8988T (cell line): ENCODE data around the gene USP1.
A peak's percentile ranks its signal among the peaks of the same experiment; 100 is the strongest.

Experiments used
- DNase-seq: peaks from one replicate; pipeline ENCODE4 v3.0.0; 2011

USP1 gene, protein sequence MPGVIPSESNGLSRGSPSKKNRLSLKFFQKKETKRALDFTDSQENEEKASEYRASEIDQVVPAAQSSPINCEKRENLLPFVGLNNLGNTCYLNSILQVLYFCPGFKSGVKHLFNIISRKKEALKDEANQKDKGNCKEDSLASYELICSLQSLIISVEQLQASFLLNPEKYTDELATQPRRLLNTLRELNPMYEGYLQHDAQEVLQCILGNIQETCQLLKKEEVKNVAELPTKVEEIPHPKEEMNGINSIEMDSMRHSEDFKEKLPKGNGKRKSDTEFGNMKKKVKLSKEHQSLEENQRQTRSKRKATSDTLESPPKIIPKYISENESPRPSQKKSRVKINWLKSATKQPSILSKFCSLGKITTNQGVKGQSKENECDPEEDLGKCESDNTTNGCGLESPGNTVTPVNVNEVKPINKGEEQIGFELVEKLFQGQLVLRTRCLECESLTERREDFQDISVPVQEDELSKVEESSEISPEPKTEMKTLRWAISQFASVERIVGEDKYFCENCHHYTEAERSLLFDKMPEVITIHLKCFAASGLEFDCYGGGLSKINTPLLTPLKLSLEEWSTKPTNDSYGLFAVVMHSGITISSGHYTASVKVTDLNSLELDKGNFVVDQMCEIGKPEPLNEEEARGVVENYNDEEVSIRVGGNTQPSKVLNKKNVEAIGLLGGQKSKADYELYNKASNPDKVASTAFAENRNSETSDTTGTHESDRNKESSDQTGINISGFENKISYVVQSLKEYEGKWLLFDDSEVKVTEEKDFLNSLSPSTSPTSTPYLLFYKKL

DNA sequence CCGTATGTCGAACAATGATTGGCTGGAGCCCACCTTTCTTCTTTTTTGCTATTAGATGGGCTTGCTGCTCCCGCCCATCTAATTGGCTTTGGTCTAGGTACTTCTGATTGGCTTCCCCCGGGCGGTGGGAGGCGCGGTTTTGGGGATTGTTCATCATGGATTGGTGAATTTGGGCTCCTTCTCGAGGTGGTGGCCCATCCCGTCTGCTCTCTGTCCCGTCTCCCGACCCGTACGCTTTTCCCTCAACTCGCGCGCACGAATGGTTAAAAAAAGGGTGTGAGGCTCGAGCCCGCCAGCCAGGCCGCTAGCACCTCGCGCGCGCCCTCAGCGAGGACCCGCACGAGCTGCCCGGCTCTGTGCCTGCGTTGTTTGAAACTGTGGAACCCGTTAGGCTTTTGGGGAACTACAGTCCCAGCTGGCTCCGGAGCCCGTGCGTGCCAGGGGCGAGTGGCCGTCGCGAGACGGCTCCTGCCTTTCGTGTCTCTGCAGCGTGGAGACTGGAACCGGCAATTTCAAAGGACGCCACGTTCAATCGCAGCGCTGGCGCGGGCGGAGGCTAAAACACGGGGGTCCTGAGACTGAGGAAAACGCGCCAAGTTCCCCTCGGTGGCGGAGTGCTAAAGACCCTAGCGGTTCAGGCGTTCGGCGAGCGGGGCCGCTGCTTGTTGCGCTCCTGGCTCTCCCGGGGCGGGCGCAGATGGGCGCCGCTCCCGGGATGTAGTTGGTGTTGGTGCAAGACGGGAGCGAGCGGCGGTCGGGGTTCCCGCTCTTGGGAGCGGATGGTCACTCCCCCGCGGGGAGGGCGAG is at the start of gene USP1:
USP1 (plus strand) TSS at position 584 of the 807 bp plus-strand sequence. CDS start 2,819 bp downstream, outside the sequence.
- peak; percentile 70 for DNase-seq

DNA sequence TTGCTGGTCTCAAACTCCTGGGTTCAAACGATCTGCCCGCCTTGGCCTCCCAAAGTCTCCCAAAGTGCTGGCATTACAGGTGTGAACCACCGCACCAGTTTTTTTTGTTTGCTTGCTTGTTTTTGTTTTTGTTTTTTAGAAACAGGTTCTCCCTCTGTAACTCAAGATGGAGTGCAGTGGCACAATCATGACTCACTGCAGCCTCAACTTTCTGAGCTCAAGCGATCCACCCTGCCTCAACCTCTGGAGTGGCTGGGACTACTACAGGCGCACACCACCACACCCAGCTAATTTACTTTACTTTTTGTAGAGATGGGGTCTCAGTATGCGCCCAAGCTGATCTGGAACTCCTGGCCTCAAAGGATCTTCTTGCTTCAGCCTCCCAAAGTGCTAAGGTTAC is 47.3 kb upstream of the USP1 start:
- no peak for DNase-seq

DNA sequence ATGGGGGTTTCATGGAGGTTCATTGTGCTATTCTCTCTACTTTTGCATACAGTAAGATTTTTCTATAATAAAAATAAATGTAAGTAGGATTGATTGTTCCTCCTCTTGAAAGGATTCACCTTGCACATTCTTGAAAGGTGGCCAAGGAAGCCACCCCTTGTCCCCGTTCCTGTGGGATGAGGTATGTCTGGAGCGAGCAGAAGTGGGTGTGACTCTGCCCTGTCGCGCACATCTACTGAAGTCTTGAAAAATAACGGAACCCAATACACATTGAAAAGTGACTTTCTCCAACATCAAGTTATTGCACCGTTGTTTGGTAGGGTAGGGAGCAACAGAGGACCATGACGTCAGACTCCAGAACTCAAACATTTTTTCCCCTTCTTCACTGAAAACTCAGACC is 46.8 kb upstream of the USP1 start:
- DNase-seq: no peak

DNA sequence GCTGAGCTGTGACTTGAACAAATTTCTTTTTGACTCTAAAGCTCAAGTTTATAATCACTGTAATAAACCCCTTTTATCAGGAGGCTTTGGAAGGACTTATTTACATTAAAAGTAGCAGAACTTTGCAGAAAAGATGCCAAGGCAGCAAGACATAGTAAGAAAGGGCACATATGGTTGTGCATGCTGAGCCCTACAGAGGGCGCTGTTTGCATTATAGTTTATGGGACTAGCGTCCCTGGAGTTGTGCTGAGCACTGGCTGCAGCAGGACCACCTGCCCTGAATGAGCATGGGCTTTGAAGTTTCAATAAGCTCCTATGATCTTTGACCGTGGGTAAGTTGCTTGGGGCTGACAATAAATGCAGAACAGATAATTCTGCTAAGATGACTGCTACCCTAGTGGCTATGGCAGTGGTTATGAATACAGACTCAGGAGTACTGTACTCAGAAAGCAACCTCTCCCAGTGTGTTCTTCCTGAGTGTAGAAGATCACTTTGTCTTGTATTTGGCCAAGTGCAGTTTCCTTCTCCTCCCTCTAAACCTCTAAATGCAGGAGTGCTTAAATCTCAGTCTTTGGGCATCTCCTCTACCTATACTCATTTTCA is 45.4 kb upstream of the USP1 start:
- no peak for DNase-seq

DNA sequence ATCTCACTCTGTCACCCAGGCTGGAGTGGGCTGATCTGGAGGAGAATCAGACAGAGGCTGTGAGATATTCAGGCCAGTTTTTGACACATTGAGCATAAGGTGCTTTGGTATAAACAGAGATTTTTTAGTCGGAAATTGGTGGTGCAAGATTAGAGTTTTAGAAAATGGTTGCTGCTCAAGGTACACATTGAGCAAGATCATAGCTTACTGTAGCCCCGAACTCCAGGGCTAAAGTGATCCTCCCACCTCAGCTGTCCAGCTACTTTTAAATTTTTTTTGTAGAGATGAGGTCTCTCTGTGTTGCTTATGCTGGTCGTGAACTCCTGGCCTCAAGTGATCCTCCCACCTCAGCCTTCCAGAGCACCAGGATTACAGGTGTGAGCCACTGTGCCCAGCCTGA is 43.9 kb upstream of the USP1 start:
- no peak for DNase-seq

DNA sequence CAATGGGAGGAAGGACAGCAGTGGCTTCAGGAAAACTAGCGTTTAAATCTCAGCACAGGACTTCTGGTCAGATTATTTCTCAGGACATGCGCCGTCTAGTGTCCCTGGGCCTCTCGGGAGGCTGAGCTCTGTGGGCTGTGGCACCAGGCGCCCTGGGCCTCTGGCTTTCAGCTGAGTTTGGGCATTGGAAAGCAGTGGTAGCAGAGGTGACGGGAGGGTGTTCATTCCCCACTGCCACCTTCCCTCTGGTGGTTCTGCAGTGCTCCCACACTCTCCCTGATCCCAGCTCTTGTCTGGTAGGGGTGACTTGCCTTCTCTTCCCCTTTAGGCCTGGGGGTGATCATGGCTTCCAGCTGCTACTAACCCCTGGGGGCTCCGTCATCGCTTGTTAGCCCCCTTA is 42.2 kb upstream of the USP1 start:
- no peak for DNase-seq

DNA sequence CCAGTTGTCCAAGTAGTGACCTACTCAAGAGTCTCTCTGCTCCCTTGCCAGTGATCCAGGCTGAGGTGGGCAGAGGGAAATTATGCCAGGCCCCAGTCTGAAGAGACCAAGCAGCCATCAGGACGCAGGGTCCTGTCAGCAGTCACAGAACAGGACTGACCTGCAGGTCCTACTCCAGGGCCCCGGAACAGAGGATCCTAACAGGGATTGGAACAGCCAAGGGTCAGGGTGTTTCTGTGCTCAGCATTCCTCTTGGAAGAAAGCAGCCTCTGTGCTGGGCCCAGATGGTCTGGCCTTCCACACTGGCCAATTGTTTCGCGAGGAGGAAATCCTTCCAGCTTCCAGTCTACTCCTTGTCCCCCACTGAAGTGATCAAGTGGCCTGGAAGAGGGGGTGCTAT is 41.6 kb upstream of the USP1 start:
- no peak for DNase-seq

DNA sequence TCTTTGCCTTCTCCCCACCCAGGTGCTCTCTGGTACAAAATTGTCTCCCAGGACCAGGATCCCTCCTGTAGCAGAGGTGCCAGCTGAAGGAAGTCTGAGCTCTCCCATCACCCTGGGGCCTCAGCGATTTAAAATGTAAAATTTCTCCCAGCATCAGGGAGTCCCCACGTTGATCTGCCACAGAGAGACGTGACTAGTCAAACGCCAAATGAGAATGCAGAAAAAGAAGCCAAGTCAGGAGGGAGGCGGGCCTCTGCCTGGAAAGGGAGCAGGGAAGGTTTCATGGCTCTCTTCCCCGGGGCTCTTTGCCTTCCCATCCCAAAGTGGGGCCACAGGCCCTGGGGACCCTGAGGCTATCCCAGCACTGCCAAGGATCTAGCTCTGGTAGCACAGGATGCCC is 40.0 kb upstream of the USP1 start:
- no peak for DNase-seq

DNA sequence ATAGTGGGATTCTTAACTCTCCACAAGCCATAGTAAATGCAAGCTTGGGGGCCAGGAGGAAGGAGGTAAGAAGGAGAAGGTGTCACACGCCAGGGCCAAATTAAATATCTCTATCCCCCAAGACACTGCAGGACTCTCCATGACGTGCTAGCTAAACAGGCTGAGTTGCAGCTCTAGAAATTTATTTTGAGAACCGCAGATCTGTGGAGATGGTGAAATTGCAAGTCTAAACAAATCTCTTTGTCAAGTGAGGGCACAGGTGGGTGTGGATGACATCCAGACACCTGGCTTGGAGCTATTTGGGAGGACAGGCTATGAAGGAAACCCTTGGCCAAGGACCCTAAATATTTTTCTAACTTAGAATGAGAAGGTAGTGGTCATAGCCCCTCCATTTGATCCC is 39.5 kb upstream of the USP1 start:
- DNase-seq: no peak

DNA sequence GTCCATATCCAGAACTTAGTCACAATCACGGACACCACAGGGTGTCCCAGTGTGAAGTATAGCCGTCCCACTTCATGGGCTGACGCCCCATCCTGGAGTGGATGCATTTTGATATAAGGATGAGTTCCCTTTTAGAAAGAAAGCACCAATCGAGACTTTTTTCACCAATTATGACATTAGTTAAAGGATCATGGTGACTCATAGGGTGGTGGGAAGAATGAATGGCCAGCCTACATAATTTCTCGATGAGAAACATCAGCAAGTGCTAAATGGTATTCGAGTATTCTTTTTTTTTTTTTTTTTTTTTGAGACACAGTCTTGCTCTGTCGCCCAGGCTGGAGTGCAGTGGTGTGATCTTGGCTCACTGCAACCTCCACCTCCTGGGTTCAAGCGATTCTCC is 38.5 kb upstream of the USP1 start:
- no peak for DNase-seq

DNA sequence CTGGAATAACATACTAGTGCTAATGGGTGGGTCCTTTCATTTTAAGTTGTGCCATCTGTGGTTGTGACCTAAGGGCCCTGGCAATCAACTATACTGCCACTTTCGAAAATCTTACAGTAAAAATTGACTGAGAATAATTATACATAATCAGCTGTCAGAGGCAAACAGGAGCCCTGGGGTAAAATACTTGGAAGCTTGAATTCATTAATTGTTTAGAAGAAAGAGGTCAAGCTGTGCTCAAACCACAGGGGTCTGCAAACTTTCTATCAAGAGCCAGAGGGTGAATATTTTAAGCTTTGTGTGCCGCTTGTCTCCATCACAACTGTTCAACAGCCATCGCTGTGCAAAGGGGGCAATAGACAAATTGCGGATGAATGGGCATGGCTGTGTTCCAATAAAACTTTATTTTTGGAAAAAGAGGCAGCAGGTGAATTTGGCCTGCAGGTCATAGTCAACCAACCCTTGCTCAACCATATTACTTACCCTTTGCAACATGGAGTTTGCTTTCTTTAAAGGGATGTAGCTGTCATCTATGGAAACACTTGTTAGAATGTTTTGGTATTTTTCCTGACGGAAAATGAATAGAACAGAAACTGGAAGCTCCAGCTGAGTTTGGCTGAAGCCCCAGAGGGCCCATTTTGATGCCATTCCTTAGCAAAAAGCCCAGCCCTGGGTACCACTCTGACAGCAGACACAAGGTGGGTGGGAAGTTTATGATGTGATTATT is 35.7 kb upstream of the USP1 start:
- no peak for DNase-seq

DNA sequence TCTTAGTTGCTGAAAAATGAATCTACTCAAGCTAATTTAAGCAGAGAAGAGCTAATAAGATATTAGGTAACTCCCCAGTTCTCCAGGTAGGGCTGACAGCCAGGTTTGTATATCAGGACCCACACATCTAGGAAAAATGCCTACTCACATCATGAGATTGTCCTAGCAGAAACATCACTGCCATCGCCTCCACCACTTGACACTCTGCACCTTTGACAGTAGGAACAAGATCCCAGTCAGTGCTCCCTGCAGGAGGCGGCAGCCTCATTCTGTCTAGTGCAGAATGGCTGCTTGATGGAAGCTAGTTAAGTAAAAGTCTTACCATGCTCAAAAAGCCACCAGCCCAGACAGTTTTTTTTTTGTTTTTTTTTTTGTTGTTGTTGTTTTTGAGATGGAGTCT is 31.6 kb upstream of the USP1 start:
- no peak for DNase-seq

DNA sequence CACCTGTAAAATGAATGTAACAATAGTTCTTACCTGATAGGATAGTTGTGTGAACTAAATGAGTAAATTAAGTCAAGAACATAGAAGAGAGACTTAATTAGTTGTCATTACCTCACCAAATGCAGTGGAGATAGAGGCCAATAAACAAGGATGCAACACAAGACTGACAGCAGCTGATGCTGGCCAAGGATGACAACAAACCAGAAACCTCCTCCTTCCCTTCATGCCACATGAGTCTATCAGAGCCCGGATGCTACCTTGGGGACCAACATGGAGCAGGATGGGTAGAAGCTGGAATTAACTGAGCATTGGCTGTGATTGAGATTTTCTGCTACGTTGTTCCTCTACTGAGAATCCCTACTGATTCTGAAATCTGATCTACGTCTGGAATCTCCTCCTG is 30.3 kb upstream of the USP1 start:
- no peak for DNase-seq

DNA sequence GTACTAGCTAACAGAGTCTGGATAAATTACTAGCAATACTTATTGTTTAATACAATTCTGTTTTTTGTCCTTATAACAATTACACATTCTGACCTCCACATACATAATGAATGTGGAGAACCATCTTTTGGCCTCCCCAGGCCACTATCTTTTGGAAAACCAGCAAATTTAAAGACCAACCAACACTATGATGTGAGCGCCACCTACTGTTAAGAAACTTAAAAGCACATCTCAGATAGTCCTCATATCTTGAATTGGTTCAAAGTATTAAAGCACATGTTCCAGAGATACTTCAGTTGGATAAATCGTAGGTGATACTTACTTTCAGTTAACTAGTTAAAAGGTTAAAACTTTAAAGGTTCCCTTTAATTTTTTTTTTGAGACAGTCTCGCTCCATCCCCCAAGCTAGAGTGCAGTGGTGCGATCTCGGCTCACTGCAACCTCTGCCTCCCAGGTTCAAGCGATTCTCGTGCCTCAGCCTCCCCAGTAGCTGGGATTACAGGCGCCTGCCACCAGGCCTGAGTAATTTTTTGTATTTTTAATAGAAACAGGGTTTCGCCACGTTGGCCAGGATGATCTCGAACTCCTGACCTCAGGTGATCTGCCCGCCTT is 29.3 kb upstream of the USP1 start:
- no peak for DNase-seq

DNA sequence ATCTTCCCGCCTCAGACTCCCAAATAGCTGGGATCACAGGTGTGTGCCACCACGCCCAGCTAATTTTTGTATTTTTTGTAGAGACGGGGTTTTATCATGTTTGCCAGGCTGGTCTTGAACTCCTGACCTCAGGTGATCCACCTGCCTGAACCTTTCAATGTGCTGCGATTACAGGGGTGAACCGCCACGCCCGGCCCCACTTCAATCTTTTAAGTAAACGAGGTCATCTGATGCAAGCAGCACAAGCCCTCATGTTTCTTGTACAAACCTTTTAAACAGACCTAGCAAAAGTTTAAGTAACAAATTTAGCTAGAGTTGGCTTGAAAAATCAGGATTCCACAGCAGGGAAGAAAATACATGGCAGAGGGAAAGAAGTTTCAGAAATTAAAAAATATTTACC is 21.2 kb upstream of the USP1 start:
- no peak for DNase-seq

DNA sequence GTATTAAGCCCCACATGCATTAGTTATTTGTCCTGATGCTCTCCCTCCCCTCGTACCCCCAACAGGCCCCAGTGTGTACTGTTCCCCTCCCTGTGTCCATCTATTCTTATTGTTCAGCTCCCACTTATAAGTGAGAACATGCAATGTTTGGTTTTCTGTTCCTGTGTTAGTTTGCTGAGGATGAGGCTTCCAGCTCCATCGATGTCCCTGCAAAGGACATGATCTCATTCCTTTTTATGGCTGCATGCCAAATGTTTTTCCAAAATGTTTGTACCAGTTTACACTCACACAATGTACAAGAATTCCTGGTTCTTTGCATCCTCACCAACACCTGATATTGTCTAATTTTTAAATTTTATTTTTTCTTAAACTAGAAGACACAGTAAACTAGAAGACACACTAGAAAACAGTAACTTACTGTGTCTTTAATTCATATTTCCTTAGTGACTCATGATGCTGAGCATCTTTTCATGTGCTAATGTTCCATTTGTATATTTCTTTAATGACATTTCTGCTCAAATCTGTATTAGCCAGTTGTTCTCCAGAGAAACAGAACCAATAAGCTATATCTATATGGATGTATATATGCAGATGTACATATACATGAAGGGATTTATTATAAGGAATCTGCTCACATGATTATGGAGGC is 19.4 kb upstream of the USP1 start:
- DNase-seq: no peak

DNA sequence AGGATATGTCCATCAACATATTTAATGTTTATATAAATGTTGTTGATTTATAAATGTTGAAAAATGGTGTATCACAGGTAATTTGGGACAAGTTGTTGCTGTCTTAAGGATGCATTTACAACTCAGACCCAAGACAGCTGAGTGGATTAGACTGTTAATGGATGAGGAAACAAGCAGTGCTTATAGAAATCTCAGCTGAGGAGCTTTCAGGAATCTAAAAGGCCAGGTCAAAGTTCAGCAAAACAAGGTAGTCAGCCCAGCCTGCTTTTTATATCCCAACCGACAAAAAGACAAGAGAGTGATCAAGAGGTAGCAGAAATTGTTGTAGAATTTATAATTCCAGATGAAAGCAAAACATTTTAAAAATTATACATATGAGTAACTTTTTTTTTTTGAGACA is 16.6 kb upstream of the USP1 start:
- no peak for DNase-seq

DNA sequence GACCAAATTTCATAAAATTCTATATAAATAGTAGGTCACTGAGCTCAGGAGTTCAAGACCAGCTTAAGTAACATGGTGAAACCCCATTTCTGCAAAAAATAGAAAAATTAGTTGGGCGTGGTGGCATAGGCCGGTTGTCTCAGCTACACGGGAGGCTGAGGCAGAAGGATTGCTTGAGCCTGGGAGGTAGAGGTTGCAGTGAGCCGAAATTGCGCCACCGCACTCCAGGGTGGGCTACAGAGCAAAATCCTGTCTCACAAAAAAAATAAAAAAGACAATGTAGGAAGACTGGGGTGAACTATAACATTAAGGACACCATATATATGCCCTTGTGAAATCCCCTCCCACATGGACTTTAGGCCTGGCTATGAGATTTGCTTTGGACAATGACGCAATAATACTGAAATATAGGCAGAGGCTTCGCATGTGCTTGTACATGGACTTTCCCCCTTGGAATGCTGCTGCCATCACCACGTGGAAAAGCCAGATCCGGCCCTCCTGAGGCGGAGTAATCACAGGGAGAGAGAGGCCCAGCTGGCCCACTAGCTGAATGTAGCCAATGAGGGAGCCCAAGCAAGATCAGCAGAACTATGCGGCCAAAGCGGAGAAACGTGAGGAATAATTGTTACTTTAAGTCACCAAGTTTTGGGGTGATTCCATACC is 13.1 kb upstream of the USP1 start:
- DNase-seq: no peak

DNA sequence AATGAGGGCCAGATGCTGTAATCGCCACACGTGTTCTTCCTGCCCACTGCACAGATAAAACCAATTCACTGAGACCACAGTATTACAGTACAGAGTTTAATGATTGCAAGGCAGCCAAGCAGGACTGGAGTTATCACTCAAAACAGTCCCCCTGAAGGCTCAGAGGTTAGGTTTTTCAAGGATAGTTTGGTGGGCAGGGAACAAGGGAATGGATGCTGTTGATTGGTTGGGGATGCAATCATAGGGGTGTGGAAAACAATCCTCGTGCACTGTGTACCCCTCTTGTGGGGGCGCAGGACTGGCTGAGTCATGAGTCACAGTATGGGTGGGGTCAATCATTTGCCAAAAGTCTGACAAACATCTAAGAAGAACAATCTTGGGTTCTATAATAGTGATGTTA is 12.4 kb upstream of the USP1 start:
- no peak for DNase-seq

DNA sequence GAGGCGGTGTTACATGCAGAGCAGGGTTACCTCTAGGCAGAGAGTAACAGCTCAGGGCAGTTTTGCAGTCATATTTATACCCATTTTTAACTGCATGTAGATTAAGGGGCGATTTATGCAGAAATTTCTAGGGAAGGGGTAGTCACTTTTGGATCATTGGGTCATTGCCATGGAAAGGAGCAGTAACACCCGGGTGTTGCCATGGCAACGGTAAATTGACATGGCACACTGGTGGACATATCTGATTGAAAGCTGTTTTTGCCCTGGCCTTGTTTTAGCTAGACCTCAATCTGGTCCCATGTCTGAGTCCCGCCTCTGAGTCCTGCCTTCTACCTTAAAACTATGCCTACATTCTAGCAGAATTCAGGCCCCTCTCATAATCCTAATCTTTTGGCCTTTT is 11.8 kb upstream of the USP1 start:
- no peak for DNase-seq

DNA sequence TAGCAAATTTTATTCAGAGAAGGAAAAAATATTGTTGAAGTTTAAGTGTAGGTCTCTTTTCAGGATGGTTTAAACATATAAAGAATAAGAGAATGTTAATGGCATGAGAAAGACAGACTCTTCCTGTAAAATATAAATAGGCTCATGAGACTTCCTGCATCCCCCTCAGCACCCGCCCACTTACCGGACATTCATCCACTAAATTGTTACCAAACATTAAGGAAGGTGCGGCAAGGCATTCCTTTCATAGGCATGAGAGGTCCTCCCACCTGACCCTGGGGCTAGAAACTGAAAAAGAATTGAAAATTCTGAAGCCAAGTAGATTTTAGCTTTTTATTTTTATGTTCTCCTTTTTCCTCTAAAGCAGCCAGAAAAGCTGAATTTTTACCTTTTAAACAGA is 10.6 kb upstream of the USP1 start:
- no peak for DNase-seq
